Measurements from ENCODE around the gene P3H1.

- TF ChIP-seq CTCF (IDR thresholded peaks at IDR 0.05) (no peak), POLR2A (IDR thresholded peaks at IDR 0.05) (no peak), EP300 (IDR thresholded peaks at IDR 0.05) (no peak)
Observed at GRCh38 chr1:42807056-42807668, 40.3 kb upstream of the P3H1 start.
